WTC11 (cell line): ENCODE data around the gene LCLAT1.

Experiments
- CBFB ChIP-seq: sonication (generic); formaldehyde crosslinking; IDR thresholded peaks from 2 replicates; pipeline ENCODE4 v1.8.1; 2022; ENCODE audit warnings: mild to moderate bottlenecking, low read depth, missing genetic modification reagents
- CTCF ChIP-seq: fragments of 200-600 bp; IDR thresholded peaks from 2 replicates; pipeline ENCODE4 v1.8.0; 2022; ENCODE audit warnings: antibody characterized with exemption
- E2F4 ChIP-seq: sonication (generic); formaldehyde crosslinking; IDR thresholded peaks from 2 replicates; pipeline ENCODE4 v1.8.1; 2022; ENCODE audit warnings: low read depth, mild to moderate bottlenecking, moderate library complexity, missing genetic modification reagents, borderline replicate concordance
- KAT7 ChIP-seq: sonication (generic); formaldehyde crosslinking; IDR thresholded peaks from 2 replicates; pipeline ENCODE4 v1.8.1; 2023; ENCODE audit warnings: missing genetic modification reagents, mild to moderate bottlenecking, borderline replicate concordance
- SMAD3 ChIP-seq: sonication (generic); formaldehyde crosslinking; IDR thresholded peaks from 2 replicates; pipeline ENCODE4 v1.8.0; 2022; ENCODE audit warnings: missing genetic modification reagents, mild to moderate bottlenecking, borderline replicate concordance
- SP1 ChIP-seq: sonication (generic); formaldehyde crosslinking; conservative IDR thresholded peaks from 2 replicates; pipeline ENCODE4 v1.8.1; 2022; ENCODE audit warnings: missing genetic modification reagents
- TEAD4 ChIP-seq: sonication (generic); formaldehyde crosslinking; IDR thresholded peaks from 2 replicates; pipeline ENCODE4 v1.8.0; 2022; ENCODE audit warnings: mild to moderate bottlenecking, missing genetic modification reagents
- TP53 ChIP-seq: sonication (generic); formaldehyde crosslinking; IDR thresholded peaks from 2 replicates; pipeline ENCODE4 v1.8.1; 2023; ENCODE audit warnings: mild to moderate bottlenecking, missing genetic modification reagents
- ZNF396 ChIP-seq: fragments of 250-450 bp; sonication (Bioruptor Pico); IDR thresholded peaks from 2 replicates; pipeline ENCODE4 v1.8.0; 2021; ENCODE audit warnings: mild to moderate bottlenecking, moderate library complexity, borderline replicate concordance
- ZNF425 ChIP-seq: fragments of 250-450 bp; sonication (Bioruptor Pico); conservative IDR thresholded peaks from 2 replicates; pipeline ENCODE4 v1.9.0; 2021; ENCODE audit warnings: mild to moderate bottlenecking

GRCh38 chr2:30427606-30428347 lies 19.3 kb upstream of the LCLAT1 start:
- TF ChIP-seq SP1, result no peak
- no peak for TF ChIP-seq E2F4 (CRISPR knock-in tag)
- TF ChIP-seq CBFB (CRISPR knock-in tag), result no peak
- no peak for TF ChIP-seq CTCF
- TF ChIP-seq KAT7, result no peak
- no peak for TF ChIP-seq TEAD4 (CRISPR knock-in tag)
- TF ChIP-seq TP53 (CRISPR knock-in tag), result no peak
- no peak for TF ChIP-seq ZNF396 (CRISPR knock-in tag)
- no peak for TF ChIP-seq SMAD3 (CRISPR knock-in tag)
- TF ChIP-seq ZNF425, result no peak
